8988T (cell line): Measurements from ENCODE around the gene C20orf144.
"Not testable (repeated sequence)": the region's sequence is repeated elsewhere in the genome, so short reads cannot be mapped to it uniquely, and the experiment has no call there.

Experiments used
- DNase-seq: peaks from one replicate; pipeline ENCODE4 v3.0.0; 2011

C20orf144 gene

GRCh38 chr20:33662172-33662571, at the start of gene C20orf144:
Gene C20orf144 (plus strand): TSS chr20:33662327. CDS start chr20:33662346, 19 bp downstream.
- DNase-seq, result peak; percentile 17

- no peak for DNase-seq
Observed at GRCh38 chr20:33621717-33622400, 40.3 kb upstream of the C20orf144 start.

- no peak for DNase-seq
Observed at GRCh38 chr20:33622705-33623365, 39.3 kb upstream of the C20orf144 start.

DNA sequence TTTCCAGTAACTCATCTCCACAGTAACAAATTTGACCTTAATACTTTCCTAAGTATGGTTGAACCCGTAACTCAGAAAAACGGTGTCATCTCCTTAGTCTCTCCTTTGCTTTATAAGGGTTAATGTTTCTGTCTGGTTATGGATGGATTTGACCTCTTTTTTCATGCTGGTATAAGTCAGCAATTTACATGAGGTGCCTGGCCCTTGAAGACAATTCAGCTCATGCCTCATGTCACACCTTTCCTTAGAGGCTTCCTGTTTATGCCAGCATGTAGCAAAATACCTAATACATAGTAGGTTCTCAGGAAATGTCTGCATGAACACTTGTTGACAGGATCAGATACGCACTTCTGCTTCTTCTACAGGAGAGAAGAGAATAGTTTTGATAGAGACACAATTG, 37.7 kb upstream of the C20orf144 start:
- no peak for DNase-seq

- DNase-seq, result no peak
Observed at GRCh38 chr20:33626190-33626589, 35.9 kb upstream of the C20orf144 start.

- DNase-seq, result no peak
Observed at GRCh38 chr20:33627577-33628216, 34.4 kb upstream of the C20orf144 start.

DNA sequence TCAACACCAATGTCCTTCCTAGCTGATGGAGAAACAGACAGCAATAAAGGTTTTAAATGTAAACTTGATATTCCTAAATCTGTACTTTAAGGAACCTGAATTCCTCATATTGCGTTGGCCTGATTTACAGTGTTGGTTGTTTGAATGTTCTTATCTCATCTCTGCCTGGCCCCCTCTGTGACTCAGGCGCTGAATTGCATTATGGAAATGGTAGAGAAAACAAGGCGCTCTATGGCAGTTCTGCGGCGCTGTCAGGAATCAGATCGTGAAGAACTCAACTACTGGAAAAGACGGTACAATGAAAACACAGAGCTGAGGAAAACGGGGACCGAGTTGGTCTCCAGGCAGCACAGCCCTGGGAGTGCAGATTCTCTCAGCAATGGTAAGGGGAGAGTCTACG, 32.6 kb upstream of the C20orf144 start:
- no peak for DNase-seq

DNA sequence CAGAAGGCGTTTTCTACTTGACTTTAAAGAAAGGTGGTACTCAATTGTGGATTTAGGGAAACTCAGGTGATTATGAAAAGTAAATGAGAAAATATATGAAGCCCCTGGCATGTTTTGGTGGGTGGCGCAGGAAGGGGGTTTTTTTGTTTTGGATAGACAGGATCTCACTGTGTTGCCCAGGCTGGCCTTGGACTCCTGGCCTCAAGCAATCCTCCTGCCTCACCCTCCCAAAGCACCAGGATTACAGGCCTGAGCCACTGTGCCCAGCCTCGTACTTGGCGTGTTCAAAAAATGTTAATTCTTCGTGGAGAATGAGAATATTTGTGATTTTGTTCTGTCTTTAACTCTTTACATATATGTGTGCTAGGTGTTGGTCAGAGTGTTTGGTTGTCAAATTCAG, 32.1 kb upstream of the C20orf144 start:
- DNase-seq, result no peak

DNA sequence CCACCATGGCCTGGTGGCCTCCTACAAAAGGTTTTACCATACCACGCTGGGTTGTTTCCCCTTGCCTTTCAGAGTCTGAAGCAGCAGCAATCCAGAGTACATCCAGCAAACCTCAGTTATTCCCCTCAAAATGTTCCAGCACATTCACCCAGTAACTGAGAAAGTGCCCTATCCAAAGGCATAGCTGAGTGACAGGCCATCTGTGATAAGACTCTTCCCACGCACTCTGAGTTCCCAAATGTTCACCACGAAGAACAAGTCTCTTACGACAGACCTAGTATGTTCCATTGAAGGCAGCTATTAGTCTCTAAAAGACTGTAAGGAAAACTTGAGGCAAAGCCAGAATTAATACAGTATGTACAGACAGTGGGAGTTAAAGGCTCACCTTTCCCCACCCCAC, 31.6 kb upstream of the C20orf144 start:
- DNase-seq, result no peak

DNA sequence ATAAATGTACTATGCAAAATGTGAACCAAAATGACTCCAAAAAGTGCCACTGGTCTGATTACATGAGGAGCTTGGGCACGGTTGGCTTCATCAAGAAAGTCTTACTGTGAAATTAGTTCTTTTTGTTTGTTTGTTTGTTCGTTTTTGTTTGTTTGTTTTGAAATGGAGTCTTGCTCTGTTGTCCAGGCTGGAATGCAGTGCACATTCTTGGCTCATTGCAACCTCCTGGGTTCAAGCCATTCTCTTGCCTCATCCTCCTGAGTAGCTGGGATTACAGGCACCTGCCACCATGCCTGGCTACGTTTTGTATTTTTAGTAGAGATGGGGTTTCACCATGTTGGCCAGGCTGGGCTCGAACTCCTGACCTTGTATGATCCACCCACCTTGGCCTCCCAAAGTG, 30.2 kb upstream of the C20orf144 start:
- not testable (repeated sequence) for DNase-seq

GRCh38 chr20:33635341-33635740, 26.8 kb upstream of the C20orf144 start:
- DNase-seq, result no peak

- DNase-seq, result no peak
Observed at GRCh38 chr20:33636776-33637175, 25.4 kb upstream of the C20orf144 start.

GRCh38 chr20:33640287-33640686, 21.8 kb upstream of the C20orf144 start:
- no peak for DNase-seq

GRCh38 chr20:33644313-33645071, 17.6 kb upstream of the C20orf144 start:
- DNase-seq, result no peak

DNA sequence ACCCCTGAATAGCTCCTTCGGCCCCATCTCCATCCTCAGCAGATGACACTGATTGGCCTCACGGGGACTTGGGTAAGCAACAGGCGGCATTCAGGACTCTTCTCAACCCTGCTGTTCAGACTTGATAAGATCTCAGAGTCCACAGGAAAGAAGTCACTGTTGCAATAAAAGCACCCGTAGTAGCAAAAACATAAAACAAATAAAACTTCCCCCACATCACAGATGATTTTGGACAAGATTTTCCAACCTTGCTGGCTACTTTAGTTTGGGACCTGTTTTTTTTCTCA, 17.1 kb upstream of the C20orf144 start:
- no peak for DNase-seq

DNA sequence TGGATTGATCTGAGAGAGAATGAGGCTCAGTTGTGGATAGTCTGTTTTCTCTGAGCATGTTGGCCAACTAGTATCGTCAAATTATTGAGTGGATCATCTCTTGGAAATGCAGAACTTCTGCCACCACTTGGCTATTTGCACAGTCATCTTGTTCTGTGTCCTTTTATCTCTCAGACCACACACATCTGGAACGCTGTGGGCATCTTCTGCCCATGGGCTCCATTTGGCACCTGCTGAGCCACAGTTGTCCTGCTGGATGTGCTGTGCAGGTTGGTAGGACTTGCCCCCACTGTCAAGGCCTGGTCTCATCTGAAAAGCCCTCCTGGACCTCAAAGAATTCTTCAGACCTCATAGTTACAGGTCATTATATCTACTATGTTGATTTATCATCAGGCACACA, 16.7 kb upstream of the C20orf144 start:
- no peak for DNase-seq

DNA sequence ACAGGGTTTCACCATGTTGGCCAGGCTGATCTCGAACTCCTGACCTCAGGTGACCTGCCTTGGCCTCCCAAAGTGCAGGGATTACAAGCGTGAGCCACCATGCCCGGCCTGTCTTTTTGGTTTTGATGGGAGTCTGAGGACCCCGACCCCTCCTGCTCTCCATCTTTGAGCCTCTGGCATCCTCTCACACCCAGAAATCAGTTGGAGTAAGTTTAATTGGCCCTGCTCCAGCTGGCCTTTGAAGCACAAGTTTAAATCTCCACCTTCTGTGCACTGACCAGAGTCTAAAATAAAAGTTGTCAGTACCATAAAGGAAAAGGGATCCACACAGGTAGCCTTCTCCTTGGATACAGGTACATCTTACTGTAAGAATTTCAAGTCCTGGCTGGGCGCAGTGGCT, 15.9 kb upstream of the C20orf144 start:
- DNase-seq, result no peak

DNA sequence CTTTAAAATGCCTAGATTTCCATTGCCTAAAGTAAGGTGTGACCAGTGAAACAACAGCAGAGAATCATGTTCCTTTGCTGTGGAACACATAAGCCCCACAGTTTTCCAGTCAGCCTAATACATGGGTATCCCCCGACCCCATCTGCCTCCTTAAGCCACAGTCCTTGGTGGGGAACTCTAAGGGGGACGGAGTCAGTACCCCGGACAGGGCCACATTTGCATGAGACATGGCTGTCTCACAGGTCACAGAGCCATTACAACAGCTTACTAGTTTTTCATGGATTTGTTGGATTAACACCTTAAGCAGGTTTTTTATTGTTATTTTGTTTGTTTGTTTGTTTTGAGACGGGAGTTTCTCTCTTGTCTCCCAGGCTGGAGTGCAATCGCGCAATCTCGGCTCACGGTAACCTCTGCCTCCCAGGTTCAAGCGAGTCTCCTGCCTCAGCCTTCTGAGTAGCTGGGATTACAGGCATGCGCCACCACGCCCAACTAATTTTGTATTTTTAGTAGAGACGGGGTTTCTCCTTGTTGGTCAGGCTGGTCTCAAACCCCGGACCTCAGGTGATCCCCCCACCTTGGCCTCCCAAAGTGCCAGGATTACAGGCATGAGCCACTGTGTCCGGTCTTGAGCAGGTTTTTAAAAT, 15.0 kb upstream of the C20orf144 start:
- DNase-seq, result not testable (repeated sequence)

GRCh38 chr20:33647603-33648395, 14.3 kb upstream of the C20orf144 start:
- no peak for DNase-seq

GRCh38 chr20:33648396-33649004, 13.6 kb upstream of the C20orf144 start:
- DNase-seq, result peak; percentile 13

GRCh38 chr20:33649201-33649681, 12.9 kb upstream of the C20orf144 start:
- DNase-seq, result no peak
